GM08714 (cell line): ENCODE results near the gene STUM.
"Not testable (repeated sequence)": the region's sequence is repeated elsewhere in the genome, so short reads cannot be mapped to it uniquely, and the experiment has no call there.

Experiments used
- H3K4me3 ChIP-seq: fragments of 200-500 bp; sonication (Bioruptor generic); 2 replicates; pipeline ENCODE4 v1.5.1; 2014; ENCODE audit warnings: mild to moderate bottlenecking, low read length, inconsistent platforms
- ZNF274 ChIP-seq: IDR thresholded peaks from 2 replicates; pipeline ENCODE4 v1.6.1; 2012; ENCODE audit warnings: mild to moderate bottlenecking, low read depth, low read length

Gene STUM

GRCh38 chr1:226596531-226597165 lies 48.1 kb downstream of the STUM start:
- H3K4me3 ChIP-seq: no peak overlapping the region
- TF ChIP-seq ZNF274: no peak

DNA sequence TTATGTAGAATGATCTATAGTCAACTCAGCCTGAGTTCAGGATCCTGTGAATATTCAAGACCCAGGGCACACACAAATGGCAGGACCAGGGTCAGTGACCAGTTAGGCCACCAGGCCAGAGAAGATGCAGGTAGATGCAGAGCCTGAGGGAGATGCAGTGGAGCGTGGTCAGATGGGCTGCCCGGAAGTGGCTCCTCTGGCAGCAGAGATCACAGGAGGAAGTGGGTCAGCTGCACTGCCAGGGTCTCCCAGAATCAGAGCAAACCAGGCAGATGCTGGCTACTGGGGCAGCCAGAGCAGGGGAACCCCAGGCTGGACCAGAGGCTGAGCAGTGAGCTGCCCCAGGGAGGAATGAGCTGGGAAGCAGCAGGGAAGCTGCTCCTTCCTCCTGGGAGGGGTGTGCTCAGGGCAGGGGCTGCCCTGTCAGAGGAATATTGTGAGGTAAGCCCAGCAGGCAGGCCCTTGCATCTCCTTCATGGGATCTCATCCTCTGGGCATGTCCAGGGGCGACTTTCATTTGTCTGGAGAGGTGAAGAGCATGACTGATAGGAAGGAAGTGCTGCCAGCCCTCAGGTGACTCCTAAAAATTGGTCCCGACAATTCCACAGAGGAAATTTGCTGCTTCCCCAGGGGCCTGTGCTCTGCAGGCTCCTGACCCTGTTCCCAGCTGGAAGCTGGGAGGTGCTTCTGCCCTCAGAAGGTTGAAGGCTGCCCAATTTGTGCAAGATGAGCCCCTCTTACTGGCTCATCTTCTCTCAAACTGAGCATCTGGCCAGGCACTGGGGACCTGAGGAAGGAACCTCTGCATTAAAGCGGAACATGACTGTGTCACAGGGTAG lies 49.3 kb downstream of the STUM start:
- H3K4me3 ChIP-seq: no peak overlapping the region
- TF ChIP-seq ZNF274: no peak

DNA sequence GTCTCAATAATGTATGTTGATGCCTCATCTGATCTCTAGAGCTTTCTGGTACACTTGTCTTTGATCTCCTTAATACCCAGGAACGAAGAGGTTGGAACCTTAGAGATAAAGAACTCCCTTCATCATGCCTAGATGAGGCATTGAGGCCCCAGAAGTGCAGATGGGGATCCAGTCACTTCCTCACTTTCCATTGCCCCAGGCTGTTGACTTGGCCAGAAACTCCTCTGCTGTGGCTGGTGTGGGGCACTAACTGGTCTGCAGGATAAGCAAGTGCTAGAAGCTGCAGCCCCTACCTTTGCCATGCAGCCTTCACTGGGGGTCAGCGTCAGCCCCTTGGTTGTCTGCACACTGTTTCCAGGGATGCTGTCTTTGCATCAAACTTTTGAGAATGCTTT lies 49.9 kb downstream of the STUM start:
- no peak overlapping the region for H3K4me3 ChIP-seq
- TF ChIP-seq ZNF274: no peak

- H3K4me3 ChIP-seq: not testable (repeated sequence)
Measured at GRCh38 chr1:226598955-226599354, 50.4 kb downstream of the STUM start.

- TF ChIP-seq ZNF274: no peak
- no peak overlapping the region for H3K4me3 ChIP-seq
Measured at GRCh38 chr1:226599636-226600238, 51.2 kb downstream of the STUM start.

DNA sequence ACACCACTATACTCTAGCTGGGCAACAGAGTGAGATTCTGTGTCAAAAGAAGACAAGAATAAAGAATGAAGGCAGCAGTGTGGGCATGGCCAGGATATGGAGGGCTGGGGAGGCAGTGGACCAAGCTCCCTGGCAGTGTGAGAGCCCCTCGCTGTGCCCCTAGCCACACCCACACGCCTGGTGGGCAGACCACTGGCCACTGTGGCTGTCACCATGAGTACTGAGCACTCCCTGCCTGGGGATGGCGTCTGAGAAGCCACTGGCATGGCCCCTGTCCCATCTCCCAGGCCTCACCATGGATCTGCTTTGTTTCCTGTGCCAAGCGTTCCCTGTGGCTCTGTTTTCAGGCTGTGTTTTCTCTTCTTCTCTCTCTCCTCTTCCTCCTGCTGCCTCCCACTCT lies 51.7 kb downstream of the STUM start:
- no peak for TF ChIP-seq ZNF274
- H3K4me3 ChIP-seq: no peak overlapping the region

DNA sequence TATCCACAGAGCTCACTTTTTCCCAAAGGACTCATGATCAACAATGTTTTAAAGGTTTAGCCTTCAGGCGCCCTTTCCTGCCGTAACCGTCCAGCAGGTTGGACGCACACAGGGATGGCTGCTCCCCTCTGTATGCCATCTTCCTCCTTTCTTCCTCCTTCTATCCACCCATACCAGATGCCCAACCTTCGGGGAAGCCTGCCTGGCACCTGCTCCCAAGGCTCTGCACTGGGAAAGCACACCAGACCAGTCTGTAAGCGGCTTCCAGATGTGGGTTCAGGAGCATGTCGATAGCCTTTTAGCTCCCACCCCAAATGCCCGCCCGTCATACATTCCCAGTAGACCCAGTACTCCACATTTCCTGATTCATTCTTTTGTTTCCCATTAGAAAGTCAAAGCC lies 52.9 kb downstream of the STUM start:
- H3K4me3 ChIP-seq: no peak overlapping the region
- TF ChIP-seq ZNF274: no peak

- no peak overlapping the region for H3K4me3 ChIP-seq
- no peak for TF ChIP-seq ZNF274
Measured at GRCh38 chr1:226602186-226603021, 53.8 kb downstream of the STUM start.

GRCh38 chr1:226603022-226603857 lies 54.7 kb downstream of the STUM start:
- TF ChIP-seq ZNF274: no peak
- no peak overlapping the region for H3K4me3 ChIP-seq

DNA sequence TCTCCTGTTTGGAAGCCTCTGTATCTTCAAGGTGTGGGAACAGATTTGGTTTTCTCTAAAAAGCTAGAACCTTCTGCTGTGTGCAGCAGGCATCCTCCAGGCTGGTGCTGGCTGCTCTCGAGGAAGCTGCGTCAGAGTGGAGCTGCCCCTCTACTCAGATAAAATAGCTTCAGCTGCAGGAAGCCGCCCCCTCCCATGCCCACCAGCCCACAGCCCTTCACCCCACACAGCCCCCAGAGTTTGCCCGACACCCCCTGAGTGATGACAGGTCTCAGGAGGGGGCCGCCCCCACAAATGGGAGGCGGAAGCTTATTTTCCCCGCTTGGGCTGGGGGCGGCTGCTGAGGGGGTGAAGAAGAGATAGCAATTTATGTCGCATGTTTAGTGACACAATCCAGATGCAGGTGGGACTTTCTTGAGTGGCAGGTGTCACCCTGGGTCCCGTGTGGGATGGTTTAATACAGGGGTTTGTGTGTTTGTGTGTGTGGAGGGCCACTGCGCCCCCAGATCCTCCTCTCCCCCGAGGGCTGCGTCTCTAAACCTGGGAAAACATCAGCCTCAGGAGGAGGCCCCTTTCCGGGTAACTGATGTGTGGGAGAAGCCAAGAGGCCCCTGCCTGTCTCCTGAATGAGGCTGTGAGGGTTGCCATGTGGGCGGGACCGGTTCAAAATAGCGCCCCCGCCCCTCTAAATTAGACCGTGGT lies 55.4 kb downstream of the STUM start:
- TF ChIP-seq ZNF274: no peak
- H3K4me3 ChIP-seq: no peak overlapping the region

DNA sequence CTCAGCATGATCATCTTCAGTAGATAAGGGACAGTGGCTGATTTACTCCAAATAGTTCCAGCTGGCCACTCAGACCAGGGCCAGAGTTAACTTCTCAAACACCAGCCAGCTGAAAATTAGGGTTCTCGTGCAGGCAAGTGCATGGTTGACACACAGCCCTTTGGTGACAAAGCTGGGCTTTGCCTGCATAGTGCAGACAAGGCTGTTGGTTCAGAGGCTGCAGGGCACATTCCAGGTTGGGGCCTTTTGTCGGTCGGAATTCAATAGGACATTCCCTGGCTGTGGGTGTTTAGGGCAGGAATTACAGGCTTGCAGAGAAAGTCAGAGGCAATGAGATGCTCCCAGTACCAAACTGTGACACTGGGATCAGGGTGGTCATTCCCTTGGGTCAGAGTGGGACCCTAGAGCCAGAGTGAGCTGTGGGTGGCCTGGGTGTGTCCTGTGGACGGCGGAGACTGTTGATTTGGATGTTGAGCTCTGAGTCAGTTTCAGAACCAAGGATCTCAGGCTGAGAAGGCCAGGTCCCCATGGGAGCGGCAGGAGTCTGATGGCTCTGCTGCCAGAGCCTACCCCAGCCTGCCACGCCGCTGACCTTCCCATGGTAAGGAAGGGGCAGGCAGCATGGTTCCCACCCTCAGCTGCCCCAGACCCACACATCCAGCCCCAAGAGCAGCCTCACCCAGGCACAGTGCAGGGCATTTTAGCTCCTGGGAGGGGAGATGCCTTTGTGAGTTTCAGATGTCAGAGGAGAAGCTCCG lies 56.2 kb downstream of the STUM start:
- no peak overlapping the region for H3K4me3 ChIP-seq
- no peak for TF ChIP-seq ZNF274

- TF ChIP-seq ZNF274: no peak
- no peak overlapping the region for H3K4me3 ChIP-seq
Measured at GRCh38 chr1:226605318-226605950, 56.9 kb downstream of the STUM start.
